Parathyroid adenoma (tissue), 2 donors: ENCODE data around the gene CAP2.

ENCODE experiments used
- H2AFZ ChIP-seq: fragments of 300-600 bp; sonication (generic); one replicate; pipeline ENCODE4 v1.7.0; 2017; ENCODE audit warnings: antibody characterized with exemption, mild to moderate bottlenecking
- H3K27ac ChIP-seq: fragments of 300-600 bp; sonication (generic); one replicate; pipeline ENCODE4 v1.7.0; 2017
- H3K27me3 ChIP-seq: fragments of 300-600 bp; sonication (generic); one replicate; pipeline ENCODE4 v1.7.0; 2017; ENCODE audit warnings: low read length; ENCODE audit not compliant: control insufficient read depth, insufficient read depth
- H3K36me3 ChIP-seq: fragments of 300-600 bp; sonication (generic); one replicate; pipeline ENCODE4 v1.7.0; 2017; ENCODE audit warnings: low read length; ENCODE audit not compliant: control insufficient read depth, insufficient read depth
- H3K4me1 ChIP-seq: fragments of 300-600 bp; sonication (generic); one replicate; pipeline ENCODE4 v1.7.0; 2017; ENCODE audit warnings: control low read depth
- H3K4me2 ChIP-seq: fragments of 300-600 bp; sonication (generic); one replicate; pipeline ENCODE4 v1.7.0; 2017; ENCODE audit warnings: low read length
- H3K4me3 ChIP-seq: fragments of 300-600 bp; sonication (generic); one replicate; pipeline ENCODE4 v1.7.0; 2017; ENCODE audit warnings: low read depth, low read length
- H3K79me2 ChIP-seq: fragments of 300-600 bp; sonication (generic); one replicate; pipeline ENCODE4 v1.7.0; 2017; ENCODE audit warnings: control low read depth
- H3K9ac ChIP-seq: fragments of 300-600 bp; sonication (generic); one replicate; pipeline ENCODE4 v1.7.0; 2017; ENCODE audit warnings: mild to moderate bottlenecking
- H3K9me3 ChIP-seq: fragments of 300-600 bp; sonication (generic); one replicate; pipeline ENCODE4 v1.7.0; 2017; ENCODE audit warnings: low read length; ENCODE audit not compliant: control insufficient read depth
- TF ChIP-seq, protein P1 (sequence below): fragments of 300-600 bp; sonication (generic); IDR thresholded peaks from one replicate; pipeline ENCODE4 v1.7.0; 2017; ENCODE audit warnings: antibody characterized with exemption, mild to moderate bottlenecking
- donor health status: primary hyperparathyroidism.

The CAP2 gene

DNA sequence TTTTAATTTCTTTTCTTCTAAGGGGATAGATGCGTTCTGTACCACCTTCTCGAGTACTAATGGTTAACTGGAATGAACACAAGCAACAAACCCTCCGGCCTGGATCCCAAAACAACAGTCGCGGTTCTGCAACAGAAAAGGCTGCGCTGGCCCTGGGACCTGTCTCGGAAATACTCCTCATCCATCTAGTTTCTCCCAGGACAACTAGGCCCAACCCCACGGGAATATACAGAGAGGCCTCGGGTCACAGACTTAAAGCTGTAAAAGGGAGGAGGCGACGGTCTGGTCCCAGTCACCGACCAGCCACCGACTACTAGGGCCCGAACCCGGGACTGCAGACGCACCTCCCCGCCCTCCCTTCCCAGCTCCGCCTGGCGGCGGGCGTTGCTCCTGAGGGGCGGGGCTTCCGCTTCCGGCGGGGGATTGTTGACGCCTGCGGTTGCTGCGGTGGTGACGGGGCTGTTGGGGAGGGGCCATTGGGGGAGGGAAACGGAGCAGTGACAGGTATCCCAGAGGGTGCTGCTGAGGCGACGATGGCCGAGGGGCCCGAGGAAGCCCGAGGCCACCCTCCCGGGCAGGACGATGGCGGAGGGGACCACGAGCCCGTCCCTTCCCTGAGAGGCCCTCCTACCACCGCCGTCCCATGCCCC lies 206.6 kb downstream of the CAP2 start, which contains the start of gene FAM8A1:
Gene FAM8A1, plus strand, starts transcription at position 426 of the 650 bp plus-strand sequence. Its CDS starts 108 bp downstream, at position 534.
- Histone ChIP-seq H3K79me2 (no peaks in the 10 kb centered on the region), H3K9me3 (no peaks in the 10 kb centered on the region), H3K27me3 (no peaks in the 10 kb centered on the region), H3K4me3 (peak within 1 kb of the TSS; percentile 81), H3K4me2 (peak within 1 kb of the TSS; percentile 93), H3K27ac (peak within 1 kb of the TSS; percentile 74), H3K36me3 (no peaks in the 10 kb centered on the region), H3K9ac (peak within 1 kb of the TSS; percentile 61), H3K4me1 (no peaks in the 10 kb centered on the region), H2AFZ (peak within 1 kb of the TSS; percentile 93)
- TF ChIP-seq, protein P1, sequence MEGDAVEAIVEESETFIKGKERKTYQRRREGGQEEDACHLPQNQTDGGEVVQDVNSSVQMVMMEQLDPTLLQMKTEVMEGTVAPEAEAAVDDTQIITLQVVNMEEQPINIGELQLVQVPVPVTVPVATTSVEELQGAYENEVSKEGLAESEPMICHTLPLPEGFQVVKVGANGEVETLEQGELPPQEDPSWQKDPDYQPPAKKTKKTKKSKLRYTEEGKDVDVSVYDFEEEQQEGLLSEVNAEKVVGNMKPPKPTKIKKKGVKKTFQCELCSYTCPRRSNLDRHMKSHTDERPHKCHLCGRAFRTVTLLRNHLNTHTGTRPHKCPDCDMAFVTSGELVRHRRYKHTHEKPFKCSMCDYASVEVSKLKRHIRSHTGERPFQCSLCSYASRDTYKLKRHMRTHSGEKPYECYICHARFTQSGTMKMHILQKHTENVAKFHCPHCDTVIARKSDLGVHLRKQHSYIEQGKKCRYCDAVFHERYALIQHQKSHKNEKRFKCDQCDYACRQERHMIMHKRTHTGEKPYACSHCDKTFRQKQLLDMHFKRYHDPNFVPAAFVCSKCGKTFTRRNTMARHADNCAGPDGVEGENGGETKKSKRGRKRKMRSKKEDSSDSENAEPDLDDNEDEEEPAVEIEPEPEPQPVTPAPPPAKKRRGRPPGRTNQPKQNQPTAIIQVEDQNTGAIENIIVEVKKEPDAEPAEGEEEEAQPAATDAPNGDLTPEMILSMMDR: peak; percentile 67

DNA sequence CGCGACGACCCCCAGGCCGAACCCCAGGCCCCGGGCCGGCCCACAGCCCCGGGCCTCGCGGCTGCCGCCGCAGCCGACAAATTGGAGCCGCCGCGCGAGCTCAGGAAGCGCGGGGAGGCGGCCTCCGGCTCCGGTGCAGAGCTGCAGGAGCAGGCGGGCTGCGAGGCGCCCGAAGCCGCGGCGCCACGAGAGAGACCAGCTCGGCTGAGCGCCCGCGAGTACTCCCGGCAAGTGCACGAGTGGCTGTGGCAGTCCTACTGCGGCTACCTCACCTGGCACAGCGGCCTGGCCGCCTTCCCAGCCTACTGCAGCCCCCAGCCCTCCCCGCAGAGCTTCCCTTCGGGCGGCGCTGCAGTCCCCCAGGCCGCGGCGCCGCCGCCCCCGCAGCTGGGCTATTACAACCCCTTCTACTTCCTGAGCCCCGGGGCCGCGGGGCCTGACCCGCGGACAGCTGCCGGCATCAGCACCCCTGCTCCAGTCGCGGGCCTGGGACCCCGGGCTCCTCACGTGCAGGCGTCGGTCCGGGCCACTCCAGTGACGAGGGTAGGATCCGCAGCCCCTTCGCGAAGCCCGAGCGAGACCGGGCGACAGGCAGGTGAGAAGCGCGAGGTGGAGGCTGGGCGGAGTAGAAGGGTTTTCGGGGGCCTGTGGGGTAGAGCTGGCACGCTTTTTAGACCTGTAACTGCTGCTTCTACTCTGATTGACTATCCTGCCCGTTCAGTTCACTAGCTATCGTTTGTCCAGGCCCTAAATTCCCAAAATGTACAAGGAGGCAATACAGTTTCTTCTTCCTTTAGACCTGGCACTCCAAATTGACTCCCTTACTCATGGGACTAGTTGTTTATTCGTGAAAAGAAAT lies 207.4 kb downstream of the CAP2 start:
- Histone ChIP-seq H3K27ac (peak overlapping the region; percentile 74), H3K9ac (peak overlapping the region; percentile 61), H3K79me2 (no peaks in the 10 kb centered on the region), H3K4me1 (no peaks in the 10 kb centered on the region), H3K36me3 (no peaks in the 10 kb centered on the region), H3K4me2 (peak overlapping the region; percentile 93), H2AFZ (peak overlapping the region; percentile 93), H3K27me3 (no peaks in the 10 kb centered on the region), H3K9me3 (no peaks in the 10 kb centered on the region), H3K4me3 (peak overlapping the region; percentile 81)
- TF ChIP-seq, protein P1: no peak

DNA sequence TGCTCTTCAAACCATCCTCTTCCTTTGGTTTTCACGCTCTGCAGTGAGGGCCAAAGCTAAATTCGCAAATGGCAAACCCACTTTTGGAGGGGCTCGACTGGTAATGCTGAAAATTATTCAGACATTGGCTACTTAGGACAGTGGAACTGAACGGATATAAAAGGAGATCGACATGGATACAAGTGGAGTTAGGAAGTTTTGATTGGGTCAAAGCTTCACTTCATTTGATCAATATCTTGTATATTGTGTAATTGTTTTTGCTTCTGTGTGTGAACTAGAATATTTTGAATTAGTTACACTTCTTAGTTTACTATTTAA lies 207.9 kb downstream of the CAP2 start:
- Histone ChIP-seq H2AFZ (peak overlapping the region; percentile 93), H3K4me1 (no peaks in the 10 kb centered on the region), H3K27ac (peak overlapping the region; percentile 74)

DNA sequence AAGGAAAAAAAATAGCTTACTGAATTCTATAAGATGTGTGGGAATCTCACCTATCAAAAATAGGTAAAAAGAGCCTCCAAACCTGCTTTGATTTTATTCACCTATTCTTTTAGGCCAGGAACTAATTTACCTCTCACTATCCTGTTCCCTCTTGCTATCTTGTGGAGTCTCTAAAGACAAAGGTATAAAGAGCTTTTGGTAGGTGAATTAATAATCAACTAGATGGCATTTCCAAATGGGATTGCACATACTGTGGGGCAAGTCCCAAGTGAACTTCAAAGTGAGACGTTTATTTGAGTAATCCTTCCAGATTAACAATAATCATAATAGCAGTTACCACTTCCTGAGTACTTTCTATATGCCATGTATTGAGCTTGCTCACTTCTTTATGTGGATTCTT lies 209.5 kb downstream of the CAP2 start:
- TF ChIP-seq, protein P1: no peak
- no peaks in the 10 kb centered on the region for H3K9me3 ChIP-seq
- no peaks in the 10 kb centered on the region for H3K36me3 ChIP-seq
- no peaks in the 10 kb centered on the region for H3K79me2 ChIP-seq
- no peak overlapping the region for H3K9ac ChIP-seq
- no peak overlapping the region for H2AFZ ChIP-seq
- H3K27me3 ChIP-seq: no peaks in the 10 kb centered on the region
- no peak overlapping the region for H3K27ac ChIP-seq
- no peak overlapping the region for H3K4me3 ChIP-seq
- no peak overlapping the region for H3K4me2 ChIP-seq
- no peaks in the 10 kb centered on the region for H3K4me1 ChIP-seq

More for the DNA sequence above, 207.9 kb downstream of the CAP2 start:
- Histone ChIP-seq H3K4me3 (peak overlapping the region; percentile 81), H3K79me2 (no peaks in the 10 kb centered on the region), H3K36me3 (no peaks in the 10 kb centered on the region), H3K27me3 (no peaks in the 10 kb centered on the region), H3K9me3 (no peaks in the 10 kb centered on the region), H3K9ac (no peak overlapping the region), H3K4me2 (peak overlapping the region; percentile 93)
- TF ChIP-seq, protein P1: no peak
